Measurements from ENCODE around the gene AP1AR. TPM values are rescaled to one million over a fixed set of nuclear protein-coding genes. Genes with fewer than 3 reads are reported as not detected.

AP1AR gene
- total RNA-seq (2022) = 23.3 and 30.8 TPM in 2 replicates
- Bru-seq, nascent RNA = percentile 83 among the genes with signal in this experiment
- percentile 80 among the genes with signal in this experiment for BruChase-seq, experiment 1, labeled RNA remaining after a 6-hour chase
- BruChase-seq, experiment 2, labeled RNA remaining after a 2-hour chase = percentile 76 among the genes with signal in this experiment
- long read RNA-seq, transcript AP1AR-201 (10 exons, 2,902 nt) = major isoform, 92 of 110 reads
- long read RNA-seq, partial matches to known transcripts = 0 of 110 reads
- long read RNA-seq, other reads (novel, unspliced or antisense) = 14 of 110 reads

- peaks cover 36% of the 10 kb centered on the region for H3K36me3 Mint-ChIP-seq (ENCODE audit: insufficient read depth, unreplicated experiment)
- peak within 1 kb of the TSS; percentile 82 for H3K4me3 Mint-ChIP-seq (ENCODE audit: low read depth, unreplicated experiment)
- peak; percentile 88 for DNase-seq
- BruUV-seq (replicated peaks) = no TSS peak
- no peaks in the 10 kb centered on the region for H3K9me3 Mint-ChIP-seq (ENCODE audit: low read depth, unreplicated experiment)
- peak; percentile 17 for TF ChIP-seq CTCF (IDR thresholded peaks at IDR 0.05; ENCODE audit: unreplicated experiment)
- peak within 1 kb of the TSS; percentile 98 for H3K27ac Mint-ChIP-seq (ENCODE audit: unreplicated experiment)
- CTCF ChIA-PET = interaction anchor here (1.1 to 1.3 kb wide), 2 partner anchors 119 to 133 kb away, joined by 3 to 5 read pairs; no protein-coding TSS in a partner anchor
- intact Hi-C loops (cut with micrococcal nuclease; ENCODE audit: unreplicated experiment) = loop anchor here (5.0 kb wide), 1 partner anchor 85 kb away; the partner anchor contains the start of gene FAM241A
- H3K4me1 Mint-ChIP-seq (ENCODE audit: low read depth, unreplicated experiment) = peaks cover 12% of the 10 kb centered on the region
- no peaks in the 10 kb centered on the region for H3K27me3 Mint-ChIP-seq (ENCODE audit: unreplicated experiment)
Measured at GRCh38 chr4:112231779-112232713, at the start of gene AP1AR. Gene AP1AR (plus strand): TSS chr4:112231787. CDS start chr4:112232092, 305 bp downstream.

- Mint-ChIP-seq H3K4me1 (ENCODE audit: low read depth, unreplicated experiment) (no peaks in the 10 kb centered on the region), H3K9me3 (ENCODE audit: low read depth, unreplicated experiment) (no peaks in the 10 kb centered on the region), H3K4me3 (ENCODE audit: low read depth, unreplicated experiment) (no peak overlapping the region), H3K27me3 (ENCODE audit: unreplicated experiment) (no peaks in the 10 kb centered on the region), H3K27ac (ENCODE audit: unreplicated experiment) (no peak overlapping the region), H3K36me3 (ENCODE audit: insufficient read depth, unreplicated experiment) (no peaks in the 10 kb centered on the region)
- no peak for TF ChIP-seq CTCF (IDR thresholded peaks at IDR 0.05; ENCODE audit: unreplicated experiment)
- BruUV-seq (replicated peaks) = no TSS peak
- CTCF ChIA-PET = no interaction called here
- DNase-seq = no peak
- intact Hi-C loops (cut with micrococcal nuclease; ENCODE audit: unreplicated experiment) = no loop called here
Measured at GRCh38 chr4:112182604-112183003, 49.0 kb upstream of the AP1AR start.

GRCh38 chr4:112183252-112183651, 48.3 kb upstream of the AP1AR start:
- no TSS peak for BruUV-seq (replicated peaks)
- intact Hi-C loops (cut with micrococcal nuclease; ENCODE audit: unreplicated experiment) = no loop called here
- CTCF ChIA-PET = no interaction called here

More at GRCh38 chr4:112183252-112183651, 48.3 kb upstream of the AP1AR start:
- Mint-ChIP-seq H3K4me1 (ENCODE audit: low read depth, unreplicated experiment) (no peaks in the 10 kb centered on the region), H3K27ac (ENCODE audit: unreplicated experiment) (no peak overlapping the region), H3K36me3 (ENCODE audit: insufficient read depth, unreplicated experiment) (no peaks in the 10 kb centered on the region), H3K9me3 (ENCODE audit: low read depth, unreplicated experiment) (no peaks in the 10 kb centered on the region), H3K4me3 (ENCODE audit: low read depth, unreplicated experiment) (no peak overlapping the region), H3K27me3 (ENCODE audit: unreplicated experiment) (no peaks in the 10 kb centered on the region)
- no peak for DNase-seq
- TF ChIP-seq CTCF (IDR thresholded peaks at IDR 0.05; ENCODE audit: unreplicated experiment) = no peak

All from Calu3 (cell line).